Panc1 (cell line): Measurements from ENCODE around the gene PFN3. TPM values are rescaled to one million over a fixed set of nuclear protein-coding genes. Genes with fewer than 3 reads are reported as not detected.

ENCODE experiments used
- ATAC-seq: fragments of 200-7000 bp; cut with Tn5 transposase; 2 replicates; pipeline ENCODE4 v1.9.1; 2020; ENCODE audit warnings: mild to moderate bottlenecking, moderate library complexity
- BruUV-seq: library from RNA; stranded (reverse); fragments of 400-500 nt; replicated peaks from 2 replicates; lab custom pipeline; 2021; lab: Mats Ljungman, UMichigan
- CTCF ChIA-PET: fragments of 300-600 bp; sonication (Branson Sonifier 250); formaldehyde crosslinking; loops from one replicate; lab custom pipeline; 2022; ENCODE audit warnings: antibody characterized with exemption; lab: Charles Lee
- POLR2A ChIA-PET: fragments of 300-600 bp; sonication (Branson Sonifier 250); formaldehyde crosslinking; loops from one replicate; lab custom pipeline; 2022; ENCODE audit warnings: antibody characterized with exemption; lab: Charles Lee
- DNase-seq: peaks from one replicate; pipeline ENCODE4 v3.0.0-alpha.2; 2010; ENCODE audit warnings: low read depth, low spot score
- H3K27ac ChIP-seq: 2 replicates; pipeline ENCODE4 v1.5.1; 2011; ENCODE audit warnings: mild to moderate bottlenecking, low read length, inconsistent platforms
- H3K27me3 ChIP-seq: fragments of 200-500 bp; sonication (Bioruptor generic); 2 replicates; pipeline ENCODE4 v1.6.0; 2014; ENCODE audit warnings: low read length, inconsistent platforms; ENCODE audit not compliant: control insufficient read depth, insufficient read depth
- H3K36me3 ChIP-seq: fragments of 200-500 bp; sonication (Bioruptor generic); 2 replicates; pipeline ENCODE4 v1.5.1; 2014; ENCODE audit warnings: inconsistent platforms, mild to moderate bottlenecking, low read length, moderate library complexity; ENCODE audit not compliant: control insufficient read depth, insufficient read depth
- H3K4me1 ChIP-seq: 2 replicates; pipeline ENCODE4 v1.5.1; 2011; ENCODE audit warnings: inconsistent platforms, mild to moderate bottlenecking, low read length, moderate library complexity; ENCODE audit not compliant: control insufficient read depth, insufficient read depth
- H3K4me3 ChIP-seq, 2 experiments: 2 replicates each; pipeline ENCODE4 v1.5.1; 2011 to 2012; ENCODE audit warnings: low read depth in 2 of 2, low read length in 2 of 2, mild to moderate bottlenecking in 2 of 2, inconsistent platforms in 1 of 2, moderate library complexity in 1 of 2
- H3K9me3 ChIP-seq: fragments of 200-500 bp; sonication (Bioruptor generic); 2 replicates; pipeline ENCODE4 v1.5.1; 2014; ENCODE audit warnings: low read depth, mild to moderate bottlenecking, inconsistent platforms, low read length, moderate library complexity; ENCODE audit not compliant: control insufficient read depth, insufficient read depth
- POLR2AphosphoS5 ChIP-seq: IDR thresholded peaks from 2 replicates; pipeline ENCODE4 v1.6.1; 2012; ENCODE audit warnings: mild to moderate bottlenecking, low read depth, low read length, moderate library complexity
- SIN3A ChIP-seq: IDR thresholded peaks from 2 replicates; pipeline ENCODE4 v1.6.1; 2012; ENCODE audit warnings: low read depth, mild to moderate bottlenecking, low read length, moderate library complexity, borderline replicate concordance; ENCODE audit not compliant: insufficient read depth
- TCF7L2 ChIP-seq: IDR thresholded peaks from 2 replicates; pipeline ENCODE4 v1.6.1; 2011; ENCODE audit warnings: mild to moderate bottlenecking, low read depth, low read length, inconsistent platforms
- in situ Hi-C: cut with HindIII; loops from 2 replicates; pipeline ENCODE4 v1.10.0; 2016; ENCODE audit warnings: low sequenced_read_pairs, low pct_unique_long_range_greater_than_20kb
- intact Hi-C: fragments of 100-400 bp; cut with micrococcal nuclease; formaldehyde crosslinking; loops from one replicate; pipeline ENCODE4 v1.10.0; 2022; ENCODE audit not compliant: unreplicated experiment
- total RNA-seq: library from RNA; stranded (reverse); gene quantifications from one replicate; pipeline ENCODE4 v1.2.1, GENCODE V29; 2021; ENCODE audit not compliant: unreplicated experiment
- TF ChIP-seq, protein P1 (sequence below), 2 experiments: IDR thresholded peaks; 2 replicates each; pipeline ENCODE4 v1.6.1; 2011 to 2012; ENCODE audit warnings: low read depth in 2 of 2, control low read depth in 1 of 2, low read length in 1 of 2, mild to moderate bottlenecking in 1 of 2, moderate library complexity in 1 of 2; ENCODE audit not compliant: insufficient read depth in 1 of 2
- TF ChIP-seq, protein P2 (sequence below): fragments of 450-650 bp; IDR thresholded peaks from 2 replicates; pipeline ENCODE4 v1.5.1; 2017; ENCODE audit warnings: mild to moderate bottlenecking

PFN3 gene
- total RNA-seq, 1 experiment from 2014 or later, result not detected

DNA sequence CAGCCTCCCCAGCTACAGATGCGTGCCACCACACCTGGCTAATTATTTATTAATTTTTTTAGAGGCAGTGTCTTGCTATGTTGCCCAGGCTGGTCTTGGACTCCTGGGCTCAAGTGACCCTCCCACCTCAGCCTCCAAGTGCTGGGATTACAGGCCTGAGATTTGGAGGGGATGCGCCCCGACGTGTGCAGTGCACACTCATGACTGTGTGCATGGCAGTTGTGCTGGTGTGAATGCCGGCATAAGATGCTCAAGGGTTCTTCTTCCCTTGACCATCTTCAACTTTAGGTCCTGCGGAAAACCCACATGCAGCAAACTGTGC lies 19.7 kb downstream of the PFN3 start:
- DNase-seq, result no peak
- Histone ChIP-seq H3K4me3 (no peak overlapping the region), H3K27ac (no peak overlapping the region), H3K9me3 (no peaks in the 10 kb centered on the region), H3K36me3 (no peaks in the 10 kb centered on the region), H3K27me3 (no peaks in the 10 kb centered on the region), H3K4me1 (peaks cover 4% of the 10 kb centered on the region; the same call in 1 of the 2 replicates)
- POLR2A ChIA-PET, result no interaction called here
- in situ Hi-C loops (no loop called here), intact Hi-C loops (no loop called here)
- no TSS peak for BruUV-seq
- no peak for ATAC-seq
- TF ChIP-seq TCF7L2, result no peak
- TF ChIP-seq, protein P1, sequence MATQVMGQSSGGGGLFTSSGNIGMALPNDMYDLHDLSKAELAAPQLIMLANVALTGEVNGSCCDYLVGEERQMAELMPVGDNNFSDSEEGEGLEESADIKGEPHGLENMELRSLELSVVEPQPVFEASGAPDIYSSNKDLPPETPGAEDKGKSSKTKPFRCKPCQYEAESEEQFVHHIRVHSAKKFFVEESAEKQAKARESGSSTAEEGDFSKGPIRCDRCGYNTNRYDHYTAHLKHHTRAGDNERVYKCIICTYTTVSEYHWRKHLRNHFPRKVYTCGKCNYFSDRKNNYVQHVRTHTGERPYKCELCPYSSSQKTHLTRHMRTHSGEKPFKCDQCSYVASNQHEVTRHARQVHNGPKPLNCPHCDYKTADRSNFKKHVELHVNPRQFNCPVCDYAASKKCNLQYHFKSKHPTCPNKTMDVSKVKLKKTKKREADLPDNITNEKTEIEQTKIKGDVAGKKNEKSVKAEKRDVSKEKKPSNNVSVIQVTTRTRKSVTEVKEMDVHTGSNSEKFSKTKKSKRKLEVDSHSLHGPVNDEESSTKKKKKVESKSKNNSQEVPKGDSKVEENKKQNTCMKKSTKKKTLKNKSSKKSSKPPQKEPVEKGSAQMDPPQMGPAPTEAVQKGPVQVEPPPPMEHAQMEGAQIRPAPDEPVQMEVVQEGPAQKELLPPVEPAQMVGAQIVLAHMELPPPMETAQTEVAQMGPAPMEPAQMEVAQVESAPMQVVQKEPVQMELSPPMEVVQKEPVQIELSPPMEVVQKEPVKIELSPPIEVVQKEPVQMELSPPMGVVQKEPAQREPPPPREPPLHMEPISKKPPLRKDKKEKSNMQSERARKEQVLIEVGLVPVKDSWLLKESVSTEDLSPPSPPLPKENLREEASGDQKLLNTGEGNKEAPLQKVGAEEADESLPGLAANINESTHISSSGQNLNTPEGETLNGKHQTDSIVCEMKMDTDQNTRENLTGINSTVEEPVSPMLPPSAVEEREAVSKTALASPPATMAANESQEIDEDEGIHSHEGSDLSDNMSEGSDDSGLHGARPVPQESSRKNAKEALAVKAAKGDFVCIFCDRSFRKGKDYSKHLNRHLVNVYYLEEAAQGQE (IDR thresholded peaks at IDR 0.05; ENCODE audit: insufficient read depth in 1 of 2, low read depth in 2 of 2, low read length in 1 of 2), result no peak
- no peak for TF ChIP-seq SIN3A
- TF ChIP-seq POLR2AphosphoS5, result no peak
- TF ChIP-seq, protein P2, sequence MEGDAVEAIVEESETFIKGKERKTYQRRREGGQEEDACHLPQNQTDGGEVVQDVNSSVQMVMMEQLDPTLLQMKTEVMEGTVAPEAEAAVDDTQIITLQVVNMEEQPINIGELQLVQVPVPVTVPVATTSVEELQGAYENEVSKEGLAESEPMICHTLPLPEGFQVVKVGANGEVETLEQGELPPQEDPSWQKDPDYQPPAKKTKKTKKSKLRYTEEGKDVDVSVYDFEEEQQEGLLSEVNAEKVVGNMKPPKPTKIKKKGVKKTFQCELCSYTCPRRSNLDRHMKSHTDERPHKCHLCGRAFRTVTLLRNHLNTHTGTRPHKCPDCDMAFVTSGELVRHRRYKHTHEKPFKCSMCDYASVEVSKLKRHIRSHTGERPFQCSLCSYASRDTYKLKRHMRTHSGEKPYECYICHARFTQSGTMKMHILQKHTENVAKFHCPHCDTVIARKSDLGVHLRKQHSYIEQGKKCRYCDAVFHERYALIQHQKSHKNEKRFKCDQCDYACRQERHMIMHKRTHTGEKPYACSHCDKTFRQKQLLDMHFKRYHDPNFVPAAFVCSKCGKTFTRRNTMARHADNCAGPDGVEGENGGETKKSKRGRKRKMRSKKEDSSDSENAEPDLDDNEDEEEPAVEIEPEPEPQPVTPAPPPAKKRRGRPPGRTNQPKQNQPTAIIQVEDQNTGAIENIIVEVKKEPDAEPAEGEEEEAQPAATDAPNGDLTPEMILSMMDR, result no peak
- CTCF ChIA-PET, result no interaction called here

DNA sequence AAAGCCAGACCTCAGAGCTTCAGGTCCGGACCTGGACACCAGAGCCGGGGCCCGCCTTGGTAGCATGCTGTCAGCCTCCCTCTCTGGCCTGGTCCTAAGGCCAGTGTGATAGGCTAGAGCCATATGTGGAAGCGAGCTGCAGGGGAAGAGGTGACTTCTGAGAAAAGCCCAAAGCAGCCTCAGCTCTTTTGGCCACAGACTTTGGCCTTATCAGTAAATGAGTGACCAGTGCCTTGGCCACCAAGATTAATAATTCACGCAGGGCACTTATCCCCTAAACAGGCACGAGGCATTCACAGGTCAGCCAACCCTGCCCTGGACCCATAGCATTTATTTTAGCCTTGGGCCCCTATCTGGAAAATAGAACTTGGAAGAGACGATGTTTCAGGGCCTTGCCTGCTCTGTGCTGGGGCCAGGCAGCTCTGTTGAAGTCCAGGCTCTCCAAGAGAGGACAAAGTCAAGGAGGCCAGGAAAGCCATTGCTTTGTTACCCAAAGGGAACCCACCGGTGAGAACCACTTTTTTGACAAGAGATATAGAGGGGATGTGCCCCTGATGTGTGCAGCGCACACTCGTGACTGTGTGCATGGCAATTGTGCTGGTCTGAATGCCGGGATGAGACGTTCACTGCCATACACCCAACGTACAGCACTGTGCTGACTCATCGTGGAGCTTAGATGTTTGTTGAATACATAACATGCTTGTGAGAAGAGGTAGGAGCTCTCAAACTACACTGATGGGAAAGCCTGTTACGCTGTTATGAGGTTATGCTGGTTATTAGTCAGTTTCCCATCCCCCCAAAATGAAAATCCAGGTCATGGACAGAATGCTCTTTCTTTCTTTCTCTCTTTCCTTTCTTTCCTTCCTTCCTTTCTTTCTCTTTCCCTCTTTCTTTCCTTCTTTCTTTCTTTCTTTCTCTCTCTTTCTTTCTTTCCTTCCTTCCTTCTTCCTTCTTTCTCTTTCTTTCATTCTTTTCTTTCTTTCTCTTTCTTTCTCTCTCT lies 21.3 kb downstream of the PFN3 start:
- Histone ChIP-seq H3K4me3 (no peak overlapping the region), H3K9me3 (no peaks in the 10 kb centered on the region), H3K27ac (no peak overlapping the region; the same call in 1 of the 2 replicates), H3K4me1 (peaks cover 4% of the 10 kb centered on the region; the same call in 1 of the 2 replicates), H3K36me3 (no peaks in the 10 kb centered on the region), H3K27me3 (no peaks in the 10 kb centered on the region)
- in situ Hi-C loops (no loop called here), intact Hi-C loops (no loop called here)
- DNase-seq, result no peak
- no TSS peak for BruUV-seq
- POLR2A ChIA-PET, result interaction anchor here (0.6 kb wide), 1 partner anchor 75 kb away, joined by 4 read pairs; no protein-coding TSS in a partner anchor
- ATAC-seq, result peak; percentile 60
- CTCF ChIA-PET, result interaction anchor here (0.6 to 1.7 kb wide), 2 partner anchors 10 to 66 kb away, joined by 3 to 4 read pairs; no protein-coding TSS in a partner anchor
- TF ChIP-seq, protein P2, result no peak
- no peak for TF ChIP-seq TCF7L2
- no peak for TF ChIP-seq POLR2AphosphoS5
- TF ChIP-seq SIN3A, result no peak
- TF ChIP-seq, protein P1 (IDR thresholded peaks at IDR 0.05; ENCODE audit: insufficient read depth in 1 of 2, low read depth in 2 of 2, low read length in 1 of 2), result no peak
